ENCODE results near the gene MYO1D.
"Not testable (repeated sequence)": the region's sequence is repeated elsewhere in the genome, so short reads cannot be mapped to it uniquely, and the experiment has no call there.

The MYO1D gene

DNA sequence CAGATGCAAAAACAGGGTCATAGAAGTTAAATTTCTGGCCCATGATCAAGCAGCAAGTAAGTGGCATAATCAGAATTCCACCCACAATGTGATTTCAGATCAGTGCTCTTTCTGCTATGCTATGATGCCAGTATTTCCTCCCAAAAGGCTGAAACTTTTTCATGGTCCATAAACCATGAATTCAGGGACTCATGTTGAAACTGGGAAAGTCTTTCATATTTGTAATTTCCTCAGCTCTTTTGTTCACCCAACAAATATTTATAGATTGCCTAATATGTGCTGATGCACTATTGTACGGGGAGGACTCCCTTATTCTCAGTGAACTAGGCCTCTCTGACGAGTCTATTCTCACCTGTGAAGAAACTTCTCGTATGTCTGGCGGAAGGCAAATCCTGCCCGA lies 156.3 kb downstream of the MYO1D start:
- no peak for DNase-seq

DNA sequence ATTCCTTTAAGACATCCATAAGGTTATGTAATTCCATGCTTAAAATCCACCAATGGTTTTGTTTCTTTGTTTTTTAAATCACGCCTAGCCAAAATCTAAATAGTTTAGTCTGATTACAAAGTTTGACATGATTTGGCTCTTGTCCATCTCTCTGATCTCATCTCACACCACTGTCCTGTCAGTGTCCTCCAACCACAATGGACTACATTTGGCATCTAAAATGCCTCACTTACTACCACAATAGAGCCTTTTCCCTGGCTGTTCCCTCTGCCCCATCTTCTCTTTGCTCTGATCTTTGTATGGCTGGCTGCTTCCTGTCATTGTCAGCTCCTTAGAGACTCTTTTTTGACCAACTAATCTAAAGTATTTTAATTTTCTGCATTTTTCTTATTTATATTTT lies 157.2 kb downstream of the MYO1D start:
- no peak for DNase-seq

DNA sequence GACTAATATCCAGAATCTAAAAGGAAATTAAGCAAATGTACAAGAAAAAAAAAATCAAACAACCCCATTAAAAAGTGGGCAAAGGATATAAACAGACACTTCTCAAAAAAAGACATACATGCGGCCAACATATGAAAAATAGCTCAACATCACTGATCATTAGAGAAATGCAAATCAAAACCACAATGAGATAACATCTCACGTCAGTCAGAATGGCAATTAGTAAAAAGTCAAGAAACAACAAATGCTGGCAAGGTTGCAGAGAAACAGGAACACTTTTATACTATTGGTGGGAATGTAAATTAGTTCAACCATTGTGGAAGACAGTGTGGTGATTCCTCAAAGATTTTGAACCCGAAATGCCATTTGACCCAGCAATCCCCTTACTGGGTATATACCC lies 162.0 kb downstream of the MYO1D start:
- not testable (repeated sequence) for DNase-seq

DNA sequence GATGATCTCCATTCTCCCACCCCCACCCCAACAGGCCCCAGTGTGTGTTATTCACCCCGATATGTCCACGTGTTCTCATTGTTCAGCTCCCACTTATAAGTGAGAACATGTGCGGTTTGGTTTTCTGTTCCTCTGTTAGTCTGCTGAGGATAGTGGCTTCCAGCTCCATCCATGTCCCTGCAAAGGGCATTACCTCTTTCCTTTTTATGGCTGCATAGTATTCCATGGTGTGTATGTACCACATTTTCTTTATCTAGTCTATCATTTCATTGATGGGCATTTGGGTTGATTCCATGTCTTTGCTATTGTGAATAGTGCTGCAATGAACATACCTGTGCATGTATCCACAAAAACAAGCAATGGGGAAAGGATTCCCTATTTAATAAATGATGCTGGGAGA lies 162.7 kb downstream of the MYO1D start:
- DNase-seq = not testable (repeated sequence)

DNA sequence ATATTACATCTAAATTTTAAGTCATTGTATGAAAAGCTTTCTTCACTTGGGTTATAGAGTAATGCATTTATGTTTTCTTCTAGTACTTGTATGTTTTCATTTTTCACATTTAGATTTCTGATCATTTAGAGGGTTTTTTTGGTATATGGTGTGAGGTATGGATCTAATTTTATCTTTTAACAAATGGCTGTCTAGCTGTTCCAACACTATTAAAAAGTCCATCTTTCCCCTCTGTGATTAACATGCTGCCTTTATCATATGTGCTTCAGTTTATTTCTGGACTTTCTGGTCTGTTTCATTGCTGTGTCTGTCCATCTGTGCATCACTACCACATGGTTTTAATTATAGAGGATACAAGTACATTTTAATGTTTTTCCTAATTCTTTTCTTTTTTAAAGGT lies 163.8 kb downstream of the MYO1D start:
- DNase-seq = no peak

- DNase-seq = no peak
These were observed 167.4 kb downstream of the MYO1D start for GRCh38 chr17:32709562-32709961.

GRCh38 chr17:32701871-32702270 lies 175.1 kb downstream of the MYO1D start:
- no peak for DNase-seq

DNA sequence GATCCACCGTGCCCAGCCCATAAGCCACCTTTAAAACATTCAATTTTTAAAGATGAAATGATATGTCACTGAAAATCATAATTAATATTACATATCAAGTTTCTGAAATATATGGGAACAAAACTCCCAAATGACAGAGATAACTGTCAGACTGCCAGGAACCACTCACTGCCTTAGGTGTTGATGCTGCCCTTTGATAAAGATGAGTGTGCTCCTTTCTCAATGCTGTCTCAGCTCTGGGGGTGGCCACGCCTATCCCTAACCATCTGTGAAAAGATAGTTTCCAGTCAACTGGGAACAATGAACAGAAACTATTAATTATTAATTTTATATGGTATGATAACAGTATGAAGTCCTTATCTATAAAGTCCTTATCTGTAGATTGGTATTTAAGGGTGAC lies 177.7 kb downstream of the MYO1D start:
- DNase-seq = no peak

GRCh38 chr17:32697728-32698625 lies 178.9 kb downstream of the MYO1D start:
- DNase-seq = no peak

GRCh38 chr17:32696426-32696825 lies 180.5 kb downstream of the MYO1D start:
- DNase-seq = no peak

DNA sequence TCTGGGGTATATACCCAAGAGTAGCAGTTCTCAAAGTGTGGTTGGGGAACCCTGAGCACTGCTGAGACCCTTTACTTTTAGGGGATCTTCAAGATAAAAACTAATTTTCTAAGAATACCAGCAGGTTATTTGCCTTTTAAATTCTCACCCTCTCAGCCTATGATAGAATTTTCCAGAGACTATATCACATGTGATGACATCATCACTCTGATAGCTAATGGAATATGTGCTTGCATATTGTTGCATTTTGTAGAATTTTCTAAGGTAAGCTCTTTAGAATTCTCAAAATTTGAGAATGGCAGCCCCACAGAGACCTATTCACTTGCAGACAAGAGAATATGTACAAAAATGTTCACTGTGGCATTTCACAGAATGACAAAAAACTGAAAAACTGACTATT lies 181.1 kb downstream of the MYO1D start:
- DNase-seq = no peak

DNA sequence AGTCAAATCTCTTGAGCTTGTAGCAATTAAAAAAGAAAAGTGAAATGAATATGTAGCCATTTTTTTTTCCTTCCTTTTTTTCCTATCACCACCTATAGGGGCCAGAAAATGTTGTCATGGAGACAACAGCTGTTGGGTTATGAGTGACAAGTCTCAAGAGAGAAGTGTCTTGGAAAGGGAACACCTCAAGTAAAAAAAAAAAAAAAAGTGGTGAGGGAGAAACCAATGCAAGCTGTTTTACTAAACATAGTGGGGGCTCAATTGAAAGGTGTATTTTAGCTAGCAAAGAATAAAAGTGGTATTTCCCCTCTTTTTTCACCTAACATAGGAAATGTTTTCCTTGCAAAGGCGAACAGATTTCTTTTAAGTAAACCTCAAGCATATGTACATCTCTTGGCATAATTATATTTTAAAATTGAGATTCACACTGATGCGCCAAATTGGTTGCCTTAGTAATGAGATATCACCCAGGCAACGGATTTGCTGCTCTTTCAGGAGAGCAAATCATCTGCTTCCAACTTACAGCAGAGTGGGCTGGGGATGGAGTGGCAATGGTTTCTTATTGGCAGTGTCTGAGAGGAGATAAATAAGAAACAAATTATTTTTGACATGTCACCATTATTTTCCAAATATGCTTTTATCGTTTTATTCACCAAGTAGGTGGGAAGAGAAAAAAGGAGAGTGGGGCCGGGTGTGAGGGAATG lies 183.6 kb downstream of the MYO1D start:
- DNase-seq = no peak

GRCh38 chr17:32692179-32692578 lies 184.7 kb downstream of the MYO1D start:
- no peak for DNase-seq

GRCh38 chr17:32689348-32689747 lies 187.6 kb downstream of the MYO1D start:
- DNase-seq = no peak

GRCh38 chr17:32688221-32688620 lies 188.7 kb downstream of the MYO1D start:
- DNase-seq = no peak

GRCh38 chr17:32684087-32684958 lies 192.6 kb downstream of the MYO1D start:
- DNase-seq = no peak

- DNase-seq = peak; percentile 6
These were observed 203.0 kb downstream of the MYO1D start for GRCh38 chr17:32673964-32674363.

DNA sequence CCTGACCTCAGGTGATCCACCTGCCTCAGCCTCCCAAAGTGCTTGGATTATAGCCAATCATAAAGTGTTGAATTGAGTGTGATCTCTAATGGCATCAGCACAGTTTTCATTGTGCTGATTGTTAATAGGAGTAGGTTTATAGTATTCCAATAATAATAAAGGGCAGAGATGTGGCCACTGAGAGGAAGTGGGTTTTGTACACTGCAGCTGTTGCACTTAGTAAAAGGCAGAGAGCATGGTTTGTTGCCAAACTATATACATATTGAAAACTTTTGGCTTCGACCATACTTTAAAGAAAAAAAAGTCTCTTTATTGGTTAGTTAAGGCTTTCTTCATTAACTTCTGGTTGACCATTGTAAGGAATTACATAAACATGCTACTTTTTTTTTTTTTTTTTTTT lies 204.2 kb downstream of the MYO1D start:
- DNase-seq = no peak

- no peak for DNase-seq
These were observed 205.0 kb downstream of the MYO1D start for GRCh38 chr17:32671896-32672295.

GRCh38 chr17:32664936-32665583 lies 211.9 kb downstream of the MYO1D start:
- DNase-seq = no peak

- DNase-seq = no peak
These were observed 216.4 kb downstream of the MYO1D start for GRCh38 chr17:32660496-32660985.

DNA sequence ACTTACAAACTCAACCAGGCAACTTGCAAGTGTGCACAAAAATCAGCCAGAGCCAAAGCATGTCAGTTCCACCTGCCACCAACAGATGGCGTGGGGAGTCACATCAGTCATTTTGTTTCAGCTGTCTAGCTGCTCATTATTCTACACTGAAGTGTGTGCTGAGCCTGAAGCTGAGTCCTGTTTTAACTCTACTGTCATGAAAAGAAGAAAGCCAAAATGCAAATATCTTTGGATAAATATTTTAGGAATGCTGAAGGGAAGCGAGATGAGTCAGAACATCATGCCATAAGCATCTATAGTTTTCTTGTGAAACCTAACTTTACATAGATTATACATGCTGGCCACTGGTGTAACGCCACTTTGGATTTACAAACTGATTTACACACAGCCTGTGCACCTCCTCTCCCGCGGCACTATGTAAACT lies 217.5 kb downstream of the MYO1D start:
- DNase-seq = peak; percentile 68
